Glutamatergic neuron (in vitro differentiated cells): ENCODE data around the gene LRRC56. TPM values are rescaled to one million over a fixed set of nuclear protein-coding genes. Genes with fewer than 3 reads are reported as not detected.

ENCODE experiments used
- DNase-seq: peaks from one replicate; pipeline ENCODE4 v3.0.0; 2022
- H3K27ac Mint-ChIP-seq: one replicate; pipeline ENCODE4 v1.8.0; 2020; ENCODE audit warnings: mild to moderate bottlenecking, mixed read lengths, inconsistent platforms; ENCODE audit not compliant: unreplicated experiment
- H3K27me3 Mint-ChIP-seq: one replicate; pipeline ENCODE4 v1.8.0; 2020; ENCODE audit warnings: mild to moderate bottlenecking, moderate library complexity, mixed read lengths, inconsistent platforms; ENCODE audit not compliant: unreplicated experiment
- H3K36me3 Mint-ChIP-seq: one replicate; pipeline ENCODE4 v1.8.0; 2020; ENCODE audit warnings: mild to moderate bottlenecking, mixed read lengths, inconsistent platforms; ENCODE audit not compliant: unreplicated experiment
- H3K4me1 Mint-ChIP-seq: one replicate; pipeline ENCODE4 v1.8.0; 2020; ENCODE audit warnings: mild to moderate bottlenecking, low read depth, mixed read lengths, inconsistent platforms; ENCODE audit not compliant: unreplicated experiment
- H3K4me3 Mint-ChIP-seq: one replicate; pipeline ENCODE4 v1.8.0; 2020; ENCODE audit warnings: mild to moderate bottlenecking, mixed read lengths, inconsistent platforms; ENCODE audit not compliant: unreplicated experiment
- H3K9me3 Mint-ChIP-seq: one replicate; pipeline ENCODE4 v1.8.0; 2020; ENCODE audit warnings: mild to moderate bottlenecking, moderate library complexity, mixed read lengths, inconsistent platforms; ENCODE audit not compliant: unreplicated experiment
- total RNA-seq: library from RNA; stranded (reverse); fragmentation: NEBNext Ultra II Directional; extraction: Animal tissue kit (Norgen Biotek cat#: 25700); gene quantifications from one replicate; pipeline ENCODE4 v1.2.1, GENCODE V29; 2021; ENCODE audit not compliant: unreplicated experiment
- TF ChIP-seq, protein P1 (sequence below): fragments of 200-600 bp; sonication (generic); IDR thresholded peaks from one replicate; pipeline ENCODE4 v1.5.0; 2021; ENCODE audit not compliant: partially characterized antibody, unreplicated experiment

The LRRC56 gene
- total RNA-seq, 1 donor from 2014 or later: 2.6 TPM

DNA sequence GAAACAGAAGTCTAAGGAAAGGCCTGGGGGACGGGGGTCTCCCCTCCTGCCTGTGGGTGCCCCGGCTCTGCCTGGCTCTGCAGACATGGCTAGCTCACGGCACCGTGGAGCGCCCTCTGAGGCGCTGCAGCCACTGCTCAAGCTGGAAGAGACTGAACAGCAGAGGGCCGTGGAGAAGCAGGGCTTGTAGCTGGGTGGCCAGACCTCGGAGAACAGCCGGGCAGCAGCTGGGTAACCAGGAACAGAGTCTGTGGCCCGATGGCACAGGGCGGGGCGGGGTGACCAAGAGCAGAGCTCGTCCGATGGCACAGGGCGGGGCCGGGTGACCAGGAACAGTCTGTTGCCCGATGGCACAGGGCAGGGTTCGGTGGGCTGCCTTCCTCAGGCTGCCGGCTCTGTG is 48.3 kb upstream of the LRRC56 start:
- no peaks in the 10 kb centered on the region for H3K4me1 Mint-ChIP-seq
- peaks cover 7% of the 10 kb centered on the region for H3K27me3 Mint-ChIP-seq
- TF ChIP-seq, protein P1, sequence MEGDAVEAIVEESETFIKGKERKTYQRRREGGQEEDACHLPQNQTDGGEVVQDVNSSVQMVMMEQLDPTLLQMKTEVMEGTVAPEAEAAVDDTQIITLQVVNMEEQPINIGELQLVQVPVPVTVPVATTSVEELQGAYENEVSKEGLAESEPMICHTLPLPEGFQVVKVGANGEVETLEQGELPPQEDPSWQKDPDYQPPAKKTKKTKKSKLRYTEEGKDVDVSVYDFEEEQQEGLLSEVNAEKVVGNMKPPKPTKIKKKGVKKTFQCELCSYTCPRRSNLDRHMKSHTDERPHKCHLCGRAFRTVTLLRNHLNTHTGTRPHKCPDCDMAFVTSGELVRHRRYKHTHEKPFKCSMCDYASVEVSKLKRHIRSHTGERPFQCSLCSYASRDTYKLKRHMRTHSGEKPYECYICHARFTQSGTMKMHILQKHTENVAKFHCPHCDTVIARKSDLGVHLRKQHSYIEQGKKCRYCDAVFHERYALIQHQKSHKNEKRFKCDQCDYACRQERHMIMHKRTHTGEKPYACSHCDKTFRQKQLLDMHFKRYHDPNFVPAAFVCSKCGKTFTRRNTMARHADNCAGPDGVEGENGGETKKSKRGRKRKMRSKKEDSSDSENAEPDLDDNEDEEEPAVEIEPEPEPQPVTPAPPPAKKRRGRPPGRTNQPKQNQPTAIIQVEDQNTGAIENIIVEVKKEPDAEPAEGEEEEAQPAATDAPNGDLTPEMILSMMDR: no peak
- H3K9me3 Mint-ChIP-seq: peaks cover 6% of the 10 kb centered on the region
- H3K36me3 Mint-ChIP-seq: peaks cover 3% of the 10 kb centered on the region
- H3K4me3 Mint-ChIP-seq: no peak overlapping the region
- DNase-seq: no peak
- H3K27ac Mint-ChIP-seq: no peak overlapping the region

DNA sequence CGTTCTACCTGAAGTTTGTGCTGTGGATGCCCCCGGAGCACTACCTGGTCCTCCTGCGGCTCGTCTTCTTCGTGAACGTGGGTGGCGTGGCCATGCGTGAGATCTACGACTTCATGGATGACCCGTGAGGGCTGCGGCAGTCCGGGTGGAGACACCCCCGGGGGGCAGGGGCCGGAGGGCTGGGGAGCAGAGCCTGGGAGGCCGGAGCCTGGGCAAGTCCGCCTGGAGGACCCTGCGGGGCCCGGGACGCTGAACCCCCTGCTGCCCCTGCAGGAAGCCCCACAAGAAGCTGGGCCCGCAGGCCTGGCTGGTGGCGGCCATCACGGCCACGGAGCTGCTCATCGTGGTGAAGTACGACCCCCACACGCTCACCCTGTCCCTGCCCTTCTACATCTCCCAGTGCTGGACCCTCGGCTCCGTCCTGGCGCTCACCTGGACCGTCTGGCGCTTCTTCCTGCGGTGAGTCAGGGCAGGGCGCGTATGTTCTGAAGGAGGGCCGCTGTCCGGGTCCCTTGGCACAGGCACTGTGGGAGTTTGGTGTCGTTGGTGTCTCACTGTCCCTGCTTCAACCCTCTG is 47.6 kb upstream of the LRRC56 start:
- TF ChIP-seq, protein P1: no peak
- peaks cover 9% of the 10 kb centered on the region for H3K27me3 Mint-ChIP-seq
- H3K4me3 Mint-ChIP-seq: no peak overlapping the region
- DNase-seq: no peak
- H3K36me3 Mint-ChIP-seq: no peaks in the 10 kb centered on the region
- no peaks in the 10 kb centered on the region for H3K4me1 Mint-ChIP-seq
- H3K27ac Mint-ChIP-seq: no peak overlapping the region
- no peaks in the 10 kb centered on the region for H3K9me3 Mint-ChIP-seq

- Mint-ChIP-seq H3K4me3 (no peak overlapping the region), H3K27me3 (peaks cover 9% of the 10 kb centered on the region), H3K36me3 (no peaks in the 10 kb centered on the region), H3K27ac (no peak overlapping the region), H3K4me1 (no peaks in the 10 kb centered on the region), H3K9me3 (no peaks in the 10 kb centered on the region)
- DNase-seq: no peak
- TF ChIP-seq, protein P1: no peak
Observed at GRCh38 chr11:490186-490929, 47.0 kb upstream of the LRRC56 start.

GRCh38 chr11:490930-491260 is 46.4 kb upstream of the LRRC56 start:
- no peak for DNase-seq

DNA sequence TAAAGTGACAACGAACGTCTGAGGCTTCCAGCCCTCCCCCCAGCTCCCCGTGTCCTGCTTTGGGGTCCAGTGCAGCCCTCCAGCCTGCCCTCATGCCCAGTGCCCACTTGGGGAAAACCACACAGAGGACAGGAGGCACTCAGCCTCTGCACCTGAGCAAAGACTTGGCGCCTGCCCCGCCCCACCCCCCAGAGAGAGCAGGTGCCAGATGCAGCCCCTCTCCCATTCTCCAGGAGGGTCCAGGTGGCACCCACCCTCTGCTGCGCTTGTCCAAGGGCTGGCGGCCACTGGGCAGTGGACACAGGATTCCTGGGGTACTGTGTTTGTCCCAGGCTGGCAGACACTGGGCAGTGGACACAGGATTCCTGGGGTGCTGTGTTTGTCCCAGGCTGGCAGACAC is 46.0 kb upstream of the LRRC56 start:
- Mint-ChIP-seq H3K27ac (no peak overlapping the region), H3K9me3 (peaks cover 6% of the 10 kb centered on the region), H3K4me1 (no peaks in the 10 kb centered on the region), H3K36me3 (peaks cover 6% of the 10 kb centered on the region), H3K4me3 (no peak overlapping the region), H3K27me3 (peaks cover 14% of the 10 kb centered on the region)
- DNase-seq: no peak
- TF ChIP-seq, protein P1: no peak

More at GRCh38 chr11:490930-491260, 46.4 kb upstream of the LRRC56 start:
- Mint-ChIP-seq H3K27me3 (peaks cover 12% of the 10 kb centered on the region), H3K27ac (no peak overlapping the region), H3K36me3 (peaks cover 3% of the 10 kb centered on the region), H3K9me3 (peaks cover 3% of the 10 kb centered on the region), H3K4me1 (no peaks in the 10 kb centered on the region), H3K4me3 (no peak overlapping the region)
- TF ChIP-seq, protein P1: no peak
